ENCODE results near the gene NEK10. TPM values are rescaled to one million over a fixed set of nuclear protein-coding genes. Genes with fewer than 3 reads are reported as not detected.

Gene NEK10
- total RNA-seq, 1 experiment from 2014 or later = 1.2 TPM

GRCh38 chr3:27345045-27345444 is 24.1 kb downstream of the NEK10 start:
- no peaks in the 10 kb centered on the region for H3K9me3 ChIP-seq (ENCODE audit: control insufficient read depth in 1 of 2, insufficient read depth in 1 of 2, low read depth in 1 of 2, low read length in 2 of 2)

More at GRCh38 chr3:27345045-27345444, 24.1 kb downstream of the NEK10 start:
- no peak overlapping the region for H3K9ac ChIP-seq (ENCODE audit: low read length)
- no peaks in the 10 kb centered on the region for H4K20me1 ChIP-seq (ENCODE audit: insufficient read depth)
- no peaks in the 10 kb centered on the region for H3K4me1 ChIP-seq (ENCODE audit: control insufficient read depth in 1 of 2, insufficient read depth in 2 of 2, low read length in 2 of 2)
- no peak overlapping the region for H2AFZ ChIP-seq (ENCODE audit: low read depth, low read length, poor library complexity, severe bottlenecking)
- H3K9me2 ChIP-seq (ENCODE audit: insufficient read depth) = no peaks in the 10 kb centered on the region
- ChIA-PET RAD21 (ENCODE audit: low non-redundant PET in 1 of 2, low total read pairs in 2 of 2, uncharacterized antibody in 2 of 2, unreplicated experiment in 2 of 2) (no interaction called here), CTCF (no interaction called here), POLR2A (no interaction called here)
- TF ChIP-seq EZH2phosphoT487 (IDR thresholded peaks at IDR 0.05; ENCODE audit: borderline replicate concordance) (no peak), ZBTB33 (IDR thresholded peaks at IDR 0.05; ENCODE audit: extremely low read depth, insufficient replicate concordance, low read length) (no peak), POLR2AphosphoS5 (IDR thresholded peaks at IDR 0.05; ENCODE audit: low read depth, low read length) (no peak), ATF3 (IDR thresholded peaks at IDR 0.05) (no peak), CBX3 (IDR thresholded peaks at IDR 0.05; ENCODE audit: low read depth) (no peak), ELF1 (IDR thresholded peaks at IDR 0.05; ENCODE audit: borderline replicate concordance, low read depth) (no peak), POLR2A (IDR thresholded peaks at IDR 0.05; ENCODE audit: borderline replicate concordance, extremely low read depth, insufficient read depth, insufficient read length) (no peak), SRF (IDR thresholded peaks at IDR 0.05; ENCODE audit: low read depth) (no peak), SIN3A (IDR thresholded peaks at IDR 0.05; ENCODE audit: low read depth) (no peak), REST (IDR thresholded peaks at IDR 0.05; ENCODE audit: low read depth) (no peak), SP1 (IDR thresholded peaks at IDR 0.05; ENCODE audit: low read depth) (no peak), CTCF (IDR thresholded peaks at IDR 0.05 in 2 of 3, conservative IDR thresholded peaks at IDR 0.05 in 1 of 3; ENCODE audit: borderline replicate concordance in 1 of 3, insufficient read depth in 1 of 3, low read depth in 2 of 3, low read length in 2 of 3) (no peak), FOSL1 (IDR thresholded peaks at IDR 0.05; ENCODE audit: low read depth) (no peak), MAX (IDR thresholded peaks at IDR 0.05) (no peak), JUND (IDR thresholded peaks at IDR 0.05) (no peak)
- BruUV-seq (replicated peaks) = no TSS peak
- H3K36me3 ChIP-seq (ENCODE audit: control insufficient read depth in 1 of 2, insufficient read depth in 2 of 2, low read length in 2 of 2) = no peaks in the 10 kb centered on the region
- no peaks in the 10 kb centered on the region for H3K79me2 ChIP-seq (ENCODE audit: insufficient read depth, low read length)
- ATAC-seq (no peak), DNase-seq (ENCODE audit: low read depth, low spot score) (no peak)
- H3K4me2 ChIP-seq (ENCODE audit: low read length) = no peak overlapping the region
- no peak overlapping the region for H3K27ac ChIP-seq (ENCODE audit: low read depth, low read length)
- no peaks in the 10 kb centered on the region for H3K27me3 ChIP-seq (ENCODE audit: insufficient read depth, low read length)
- no peak overlapping the region for H3K4me3 ChIP-seq (replicated peaks in 1 of 2; ENCODE audit: low read depth in 1 of 2, low read length in 2 of 2)
- intact Hi-C loops (cut with micrococcal nuclease) = no loop called here
